HepG2 (cell line): Measurements from ENCODE around the gene STK25. TPM values are rescaled to one million over a fixed set of nuclear protein-coding genes. Genes with fewer than 3 reads are reported as not detected.

ENCODE experiments used
- CSRNP1 ChIP-seq: sonication (generic); formaldehyde crosslinking; IDR thresholded peaks from 2 replicates; pipeline ENCODE4 v1.8.1; 2023; ENCODE audit warnings: mild to moderate bottlenecking, missing genetic modification reagents
- ELF3 ChIP-seq: IDR thresholded peaks from 2 replicates; pipeline ENCODE4 v1.6.1; 2016; ENCODE audit warnings: missing genetic modification reagents, missing compliant biosample characterization
- GATAD1 ChIP-seq: IDR thresholded peaks from 2 replicates; pipeline ENCODE4 v1.6.1; 2016; ENCODE audit warnings: missing genetic modification reagents, missing compliant biosample characterization
- JDP2 ChIP-seq: sonication (generic); formaldehyde crosslinking; IDR thresholded peaks from 2 replicates; pipeline ENCODE4 v1.8.1; 2022; ENCODE audit warnings: missing genetic modification reagents, borderline replicate concordance
- NFRKB ChIP-seq: fragments of 450-650 bp; IDR thresholded peaks from 2 replicates; pipeline ENCODE4 v1.6.1; 2017
- PATZ1 ChIP-seq: sonication (generic); formaldehyde crosslinking; IDR thresholded peaks from 2 replicates; pipeline ENCODE4 v1.4.0; 2020; ENCODE audit warnings: missing genetic modification reagents
- PRDM4 ChIP-seq: sonication (generic); formaldehyde crosslinking; IDR thresholded peaks from 2 replicates; pipeline ENCODE4 v1.9.0; 2021; ENCODE audit warnings: missing genetic modification reagents, borderline replicate concordance
- TEAD2 ChIP-seq: sonication (generic); formaldehyde crosslinking; IDR thresholded peaks from 2 replicates; pipeline ENCODE4 v1.9.0; 2021; ENCODE audit warnings: missing genetic modification reagents
- ZFP37 ChIP-seq: sonication (generic); formaldehyde crosslinking; IDR thresholded peaks from 2 replicates; pipeline ENCODE4 v1.4.0; 2020; ENCODE audit warnings: missing genetic modification reagents, borderline replicate concordance
- ZNF639 ChIP-seq: conservative IDR thresholded peaks from 2 replicates; pipeline ENCODE4 v1.6.1; 2018; ENCODE audit warnings: missing genetic modification reagents
- ZNF660 ChIP-seq: sonication (generic); formaldehyde crosslinking; IDR thresholded peaks from 2 replicates; pipeline ENCODE4 v1.5.1; 2020; ENCODE audit warnings: mild to moderate bottlenecking, low read depth, missing genetic modification reagents, borderline replicate concordance
- ZSCAN29 ChIP-seq: sonication (generic); formaldehyde crosslinking; conservative IDR thresholded peaks from 2 replicates; pipeline ENCODE4 v1.4.0; 2020; ENCODE audit warnings: mild to moderate bottlenecking, missing genetic modification reagents
- polyA plus RNA-seq, 8 experiments: library from polyadenylated mRNA; depleted of rRNA in 3 of 8; stranded (reverse) in 7 of 8; unstranded in 1 of 8; fragments of >200 nt; fragmentation: Illumina TruSeq in 4 of 8; extraction: Trizol in 4 of 8; gene quantifications; 2 replicates each; pipeline versions ENCODE4 v1.2.1 to v1.2.3, GENCODE V29; 2011 to 2016; ENCODE audit warnings: low read depth in 4 of 8, missing spikeins in 1 of 8, mixed read lengths in 1 of 8; ENCODE audit not compliant: insufficient read depth in 1 of 8
- total RNA-seq, 5 experiments: library from RNA; depleted of rRNA; stranded (reverse); fragments of >200 nt; fragmentation: Illumina TruSeq; extraction: Trizol; gene quantifications; 2 replicates each; pipeline ENCODE4 v1.2.3, GENCODE V29; 2016; ENCODE audit warnings: low read depth in 1 of 5

Gene STK25
- total and polyA plus RNA-seq, 2 of the 13 experiments (the other 11 are each of a cell fraction or from before 2014, with no cell fraction given): 177 to 481 TPM

- TF ChIP-seq ZFP37 (CRISPR knock-in tag) (no peak), PATZ1 (CRISPR knock-in tag) (0 out of 2 replicates have a peak, but pooled peaks have one; percentile 24), CSRNP1 (CRISPR knock-in tag) (no peak; the same call in 1 of the 2 replicates), ZSCAN29 (CRISPR knock-in tag) (0 out of 2 replicates have a peak, but pooled peaks have one; percentile 29), JDP2 (no peak), ZNF660 (CRISPR knock-in tag) (no peak), TEAD2 (CRISPR knock-in tag) (no peak), PRDM4 (CRISPR knock-in tag) (no peak), NFRKB (no peak), GATAD1 (no peak), ELF3 (0 out of 2 replicates have a peak, but pooled peaks have one; percentile 40), ZNF639 (no peak)
Measured at GRCh38 chr2:241479026-241479898, 29.1 kb downstream of the STK25 start (continued).
